ENCODE results near the gene ZNF205. TPM values are rescaled to one million over a fixed set of nuclear protein-coding genes. Genes with fewer than 3 reads are reported as not detected.

Gene ZNF205
- total and polyA plus RNA-seq, 2 of the 13 experiments (the other 11 are each of a cell fraction or from before 2014, with no cell fraction given): 5.8 to 10.2 TPM

GRCh38 chr16:3150346-3151218, 38.2 kb downstream of the ZNF205 start (continued):
- TF ChIP-seq ZNF740 (CRISPR knock-in tag; IDR thresholded peaks at IDR 0.05) (0 out of 2 replicates have a peak, but pooled peaks have one; percentile 34), NKX3-1 (CRISPR knock-in tag; IDR thresholded peaks at IDR 0.05) (peak; percentile 83; the same call in 1 of the 2 replicates), ZNF747 (CRISPR knock-in tag; IDR thresholded peaks at IDR 0.05; ENCODE audit: borderline replicate concordance) (peak; percentile 85; the same call in 1 of the 2 replicates), TP53 (CRISPR knock-in tag; conservative IDR thresholded peaks at IDR 0.05) (peak; percentile 88), CAMTA2 (CRISPR knock-in tag; IDR thresholded peaks at IDR 0.05; ENCODE audit: borderline replicate concordance) (peak; percentile 66; the same call in 1 of the 2 replicates), ZKSCAN8 (CRISPR knock-in tag; IDR thresholded peaks at IDR 0.05; ENCODE audit: borderline replicate concordance) (peak; percentile 86), ZC3H13 (CRISPR knock-in tag; IDR thresholded peaks at IDR 0.05) (peak; percentile 77; the same call in 1 of the 2 replicates), HDAC2 (CRISPR knock-in tag; IDR thresholded peaks at IDR 0.05) (peak; percentile 66; the same call in 1 of the 2 replicates), ZNF598 (CRISPR knock-in tag; IDR thresholded peaks at IDR 0.05; ENCODE audit: borderline replicate concordance) (0 out of 2 replicates have a peak, but pooled peaks have one; percentile 24), ZNF343 (CRISPR knock-in tag; IDR thresholded peaks at IDR 0.05) (0 out of 2 replicates have a peak, but pooled peaks have one; percentile 25), ZNF264 (CRISPR knock-in tag; IDR thresholded peaks at IDR 0.05) (peak; percentile 56), ZNF510 (CRISPR knock-in tag; IDR thresholded peaks at IDR 0.05; ENCODE audit: low read depth) (0 out of 2 replicates have a peak, but pooled peaks have one; percentile 74), ZNF709 (CRISPR knock-in tag; IDR thresholded peaks at IDR 0.05) (peak; percentile 14; the same call in 1 of the 2 replicates), MED13 (CRISPR knock-in tag; IDR thresholded peaks at IDR 0.05) (peak; percentile 90; the same call in 1 of the 2 replicates), HOXA5 (CRISPR knock-in tag; IDR thresholded peaks at IDR 0.05) (peak; percentile 97), ZNF800 (CRISPR knock-in tag; IDR thresholded peaks at IDR 0.05) (peak; percentile 65; the same call in 1 of the 2 replicates), ZNF619 (CRISPR knock-in tag; IDR thresholded peaks at IDR 0.05) (peak; percentile 84), ARNTL (CRISPR knock-in tag; IDR thresholded peaks at IDR 0.05) (peak; percentile 76)
- TF ChIP-seq, protein P1, sequence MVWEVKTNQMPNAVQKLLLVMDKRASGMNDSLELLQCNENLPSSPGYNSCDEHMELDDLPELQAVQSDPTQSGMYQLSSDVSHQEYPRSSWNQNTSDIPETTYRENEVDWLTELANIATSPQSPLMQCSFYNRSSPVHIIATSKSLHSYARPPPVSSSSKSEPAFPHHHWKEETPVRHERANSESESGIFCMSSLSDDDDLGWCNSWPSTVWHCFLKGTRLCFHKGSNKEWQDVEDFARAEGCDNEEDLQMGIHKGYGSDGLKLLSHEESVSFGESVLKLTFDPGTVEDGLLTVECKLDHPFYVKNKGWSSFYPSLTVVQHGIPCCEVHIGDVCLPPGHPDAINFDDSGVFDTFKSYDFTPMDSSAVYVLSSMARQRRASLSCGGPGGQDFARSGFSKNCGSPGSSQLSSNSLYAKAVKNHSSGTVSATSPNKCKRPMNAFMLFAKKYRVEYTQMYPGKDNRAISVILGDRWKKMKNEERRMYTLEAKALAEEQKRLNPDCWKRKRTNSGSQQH (CRISPR knock-in tag; IDR thresholded peaks at IDR 0.05; ENCODE audit: low read depth): no peak
- TF ChIP-seq, protein P2, sequence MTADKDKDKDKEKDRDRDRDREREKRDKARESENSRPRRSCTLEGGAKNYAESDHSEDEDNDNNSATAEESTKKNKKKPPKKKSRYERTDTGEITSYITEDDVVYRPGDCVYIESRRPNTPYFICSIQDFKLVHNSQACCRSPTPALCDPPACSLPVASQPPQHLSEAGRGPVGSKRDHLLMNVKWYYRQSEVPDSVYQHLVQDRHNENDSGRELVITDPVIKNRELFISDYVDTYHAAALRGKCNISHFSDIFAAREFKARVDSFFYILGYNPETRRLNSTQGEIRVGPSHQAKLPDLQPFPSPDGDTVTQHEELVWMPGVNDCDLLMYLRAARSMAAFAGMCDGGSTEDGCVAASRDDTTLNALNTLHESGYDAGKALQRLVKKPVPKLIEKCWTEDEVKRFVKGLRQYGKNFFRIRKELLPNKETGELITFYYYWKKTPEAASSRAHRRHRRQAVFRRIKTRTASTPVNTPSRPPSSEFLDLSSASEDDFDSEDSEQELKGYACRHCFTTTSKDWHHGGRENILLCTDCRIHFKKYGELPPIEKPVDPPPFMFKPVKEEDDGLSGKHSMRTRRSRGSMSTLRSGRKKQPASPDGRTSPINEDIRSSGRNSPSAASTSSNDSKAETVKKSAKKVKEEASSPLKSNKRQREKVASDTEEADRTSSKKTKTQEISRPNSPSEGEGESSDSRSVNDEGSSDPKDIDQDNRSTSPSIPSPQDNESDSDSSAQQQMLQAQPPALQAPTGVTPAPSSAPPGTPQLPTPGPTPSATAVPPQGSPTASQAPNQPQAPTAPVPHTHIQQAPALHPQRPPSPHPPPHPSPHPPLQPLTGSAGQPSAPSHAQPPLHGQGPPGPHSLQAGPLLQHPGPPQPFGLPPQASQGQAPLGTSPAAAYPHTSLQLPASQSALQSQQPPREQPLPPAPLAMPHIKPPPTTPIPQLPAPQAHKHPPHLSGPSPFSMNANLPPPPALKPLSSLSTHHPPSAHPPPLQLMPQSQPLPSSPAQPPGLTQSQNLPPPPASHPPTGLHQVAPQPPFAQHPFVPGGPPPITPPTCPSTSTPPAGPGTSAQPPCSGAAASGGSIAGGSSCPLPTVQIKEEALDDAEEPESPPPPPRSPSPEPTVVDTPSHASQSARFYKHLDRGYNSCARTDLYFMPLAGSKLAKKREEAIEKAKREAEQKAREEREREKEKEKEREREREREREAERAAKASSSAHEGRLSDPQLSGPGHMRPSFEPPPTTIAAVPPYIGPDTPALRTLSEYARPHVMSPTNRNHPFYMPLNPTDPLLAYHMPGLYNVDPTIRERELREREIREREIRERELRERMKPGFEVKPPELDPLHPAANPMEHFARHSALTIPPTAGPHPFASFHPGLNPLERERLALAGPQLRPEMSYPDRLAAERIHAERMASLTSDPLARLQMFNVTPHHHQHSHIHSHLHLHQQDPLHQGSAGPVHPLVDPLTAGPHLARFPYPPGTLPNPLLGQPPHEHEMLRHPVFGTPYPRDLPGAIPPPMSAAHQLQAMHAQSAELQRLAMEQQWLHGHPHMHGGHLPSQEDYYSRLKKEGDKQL (CRISPR knock-in tag; IDR thresholded peaks at IDR 0.05; ENCODE audit: low read depth): peak; percentile 49; the same call in 1 of the 2 replicates

All from HepG2 (cell line).